Panc1 (cell line): ENCODE data around the gene RCOR3. TPM values are rescaled to one million over a fixed set of nuclear protein-coding genes. Genes with fewer than 3 reads are reported as not detected.

Source experiments
- ATAC-seq: fragments of 200-7000 bp; cut with Tn5 transposase; 2 replicates; pipeline ENCODE4 v1.9.1; 2020; ENCODE audit warnings: mild to moderate bottlenecking, moderate library complexity
- BruUV-seq: library from RNA; stranded (reverse); fragments of 400-500 nt; replicated peaks from 2 replicates; lab custom pipeline; 2021; lab: Mats Ljungman, UMichigan
- CTCF ChIA-PET: fragments of 300-600 bp; sonication (Branson Sonifier 250); formaldehyde crosslinking; loops from one replicate; lab custom pipeline; 2022; ENCODE audit warnings: antibody characterized with exemption; lab: Charles Lee
- POLR2A ChIA-PET: fragments of 300-600 bp; sonication (Branson Sonifier 250); formaldehyde crosslinking; loops from one replicate; lab custom pipeline; 2022; ENCODE audit warnings: antibody characterized with exemption; lab: Charles Lee
- DNase-seq: peaks from one replicate; pipeline ENCODE4 v3.0.0-alpha.2; 2010; ENCODE audit warnings: low read depth, low spot score
- H3K27ac ChIP-seq: 2 replicates; pipeline ENCODE4 v1.5.1; 2011; ENCODE audit warnings: mild to moderate bottlenecking, low read length, inconsistent platforms
- H3K27me3 ChIP-seq: fragments of 200-500 bp; sonication (Bioruptor generic); 2 replicates; pipeline ENCODE4 v1.6.0; 2014; ENCODE audit warnings: low read length, inconsistent platforms; ENCODE audit not compliant: control insufficient read depth, insufficient read depth
- H3K36me3 ChIP-seq: fragments of 200-500 bp; sonication (Bioruptor generic); 2 replicates; pipeline ENCODE4 v1.5.1; 2014; ENCODE audit warnings: inconsistent platforms, mild to moderate bottlenecking, low read length, moderate library complexity; ENCODE audit not compliant: control insufficient read depth, insufficient read depth
- H3K4me1 ChIP-seq: 2 replicates; pipeline ENCODE4 v1.5.1; 2011; ENCODE audit warnings: inconsistent platforms, mild to moderate bottlenecking, low read length, moderate library complexity; ENCODE audit not compliant: control insufficient read depth, insufficient read depth
- H3K4me3 ChIP-seq, 2 experiments: 2 replicates each; pipeline ENCODE4 v1.5.1; 2011 to 2012; ENCODE audit warnings: low read depth in 2 of 2, low read length in 2 of 2, mild to moderate bottlenecking in 2 of 2, inconsistent platforms in 1 of 2, moderate library complexity in 1 of 2
- H3K9me3 ChIP-seq: fragments of 200-500 bp; sonication (Bioruptor generic); 2 replicates; pipeline ENCODE4 v1.5.1; 2014; ENCODE audit warnings: low read depth, mild to moderate bottlenecking, inconsistent platforms, low read length, moderate library complexity; ENCODE audit not compliant: control insufficient read depth, insufficient read depth
- CTCF ChIP-seq: fragments of 450-650 bp; IDR thresholded peaks from 2 replicates; pipeline ENCODE4 v1.5.1; 2017; ENCODE audit warnings: mild to moderate bottlenecking
- POLR2AphosphoS5 ChIP-seq: IDR thresholded peaks from 2 replicates; pipeline ENCODE4 v1.6.1; 2012; ENCODE audit warnings: mild to moderate bottlenecking, low read depth, low read length, moderate library complexity
- REST ChIP-seq, 2 experiments: IDR thresholded peaks; 2 replicates each; pipeline ENCODE4 v1.6.1; 2011 to 2012; ENCODE audit warnings: low read depth in 2 of 2, control low read depth in 1 of 2, low read length in 1 of 2, mild to moderate bottlenecking in 1 of 2, moderate library complexity in 1 of 2; ENCODE audit not compliant: insufficient read depth in 1 of 2
- SIN3A ChIP-seq: IDR thresholded peaks from 2 replicates; pipeline ENCODE4 v1.6.1; 2012; ENCODE audit warnings: low read depth, mild to moderate bottlenecking, low read length, moderate library complexity, borderline replicate concordance; ENCODE audit not compliant: insufficient read depth
- TCF7L2 ChIP-seq: IDR thresholded peaks from 2 replicates; pipeline ENCODE4 v1.6.1; 2011; ENCODE audit warnings: mild to moderate bottlenecking, low read depth, low read length, inconsistent platforms
- in situ Hi-C: cut with HindIII; loops from 2 replicates; pipeline ENCODE4 v1.10.0; 2016; ENCODE audit warnings: low sequenced_read_pairs, low pct_unique_long_range_greater_than_20kb
- intact Hi-C: fragments of 100-400 bp; cut with micrococcal nuclease; formaldehyde crosslinking; loops from one replicate; pipeline ENCODE4 v1.10.0; 2022; ENCODE audit not compliant: unreplicated experiment
- total RNA-seq: library from RNA; stranded (reverse); gene quantifications from one replicate; pipeline ENCODE4 v1.2.1, GENCODE V29; 2021; ENCODE audit not compliant: unreplicated experiment

Gene RCOR3
- total RNA-seq, 1 experiment from 2014 or later, result 40.4 TPM

- DNase-seq, result no peak
- in situ Hi-C loops (no loop called here), intact Hi-C loops (no loop called here)
- ATAC-seq, result no peak
- CTCF ChIA-PET, result interaction anchor here (0.6 kb wide), 1 partner anchor 238 kb away, joined by 3 read pairs; no protein-coding TSS in a partner anchor
- no peaks in the 10 kb centered on the region for H3K9me3 ChIP-seq
- H3K27ac ChIP-seq, result no peak overlapping the region
- H3K4me3 ChIP-seq, result no peak overlapping the region
- POLR2A ChIA-PET, result no interaction called here
- peaks cover 2% of the 10 kb centered on the region; the same call in 1 of the 2 replicates for H3K4me1 ChIP-seq
- H3K27me3 ChIP-seq, result no peaks in the 10 kb centered on the region
- no peak for TF ChIP-seq TCF7L2
- TF ChIP-seq SIN3A, result no peak
- no peaks in the 10 kb centered on the region for H3K36me3 ChIP-seq
- BruUV-seq, result TSS peak; percentile 41
Observed at GRCh38 chr1:211335522-211336157, 76.5 kb downstream of the RCOR3 start.

GRCh38 chr1:211336161-211336560 is 77.0 kb downstream of the RCOR3 start:
- POLR2A ChIA-PET, result no interaction called here
- TF ChIP-seq SIN3A, result no peak
- no peak for TF ChIP-seq TCF7L2
- no peak for TF ChIP-seq POLR2AphosphoS5
- DNase-seq, result no peak
- CTCF ChIA-PET, result interaction anchor here (0.6 kb wide), 1 partner anchor 239 kb away, joined by 3 read pairs; no protein-coding TSS in a partner anchor
- Histone ChIP-seq H3K27ac (no peak overlapping the region), H3K36me3 (no peaks in the 10 kb centered on the region), H3K4me3 (no peak overlapping the region), H3K27me3 (no peaks in the 10 kb centered on the region), H3K4me1 (peaks cover 2% of the 10 kb centered on the region; the same call in 1 of the 2 replicates), H3K9me3 (no peaks in the 10 kb centered on the region)
- BruUV-seq, result no TSS peak
- ATAC-seq, result peak; percentile 49; the same call in 1 of the 2 replicates
- in situ Hi-C loops, result no loop called here
- intact Hi-C loops, result no loop called here

GRCh38 chr1:211336775-211337174 is 77.6 kb downstream of the RCOR3 start:
- no TSS peak for BruUV-seq
- intact Hi-C loops (no loop called here), in situ Hi-C loops (no loop called here)
- peaks cover 2% of the 10 kb centered on the region; the same call in 1 of the 2 replicates for H3K4me1 ChIP-seq
- no peaks in the 10 kb centered on the region for H3K27me3 ChIP-seq
- no peak overlapping the region for H3K4me3 ChIP-seq
- H3K36me3 ChIP-seq, result no peaks in the 10 kb centered on the region
- ChIA-PET POLR2A (no interaction called here), CTCF (no interaction called here)
- ATAC-seq, result no peak
- TF ChIP-seq TCF7L2, result no peak
- DNase-seq, result no peak
- H3K27ac ChIP-seq, result no peak overlapping the region
- H3K9me3 ChIP-seq, result no peaks in the 10 kb centered on the region

- in situ Hi-C loops, result no loop called here
- BruUV-seq, result no TSS peak
- Histone ChIP-seq H3K36me3 (no peaks in the 10 kb centered on the region), H3K4me1 (no peaks in the 10 kb centered on the region), H3K27ac (no peak overlapping the region; the same call in 1 of the 2 replicates), H3K27me3 (no peaks in the 10 kb centered on the region), H3K9me3 (no peaks in the 10 kb centered on the region), H3K4me3 (no peak overlapping the region)
- CTCF ChIA-PET, result no interaction called here
- no peak for DNase-seq
- TF ChIP-seq SIN3A, result no peak
- TF ChIP-seq REST (IDR thresholded peaks at IDR 0.05; ENCODE audit: insufficient read depth in 1 of 2, low read depth in 2 of 2, low read length in 1 of 2), result no peak
- TF ChIP-seq POLR2AphosphoS5, result no peak
- TF ChIP-seq TCF7L2, result no peak
- no peak for TF ChIP-seq CTCF
- intact Hi-C loops, result no loop called here
- ATAC-seq, result no peak
- POLR2A ChIA-PET, result no interaction called here
Observed at GRCh38 chr1:211337430-211338223, 78.5 kb downstream of the RCOR3 start.
